Nephron (organoid): Measurements from ENCODE around the gene CIDEB.

Experiments used
- H3K27ac Mint-ChIP-seq, 3 experiments: 2 replicates each; pipeline ENCODE4 v1.8.0; 2020; ENCODE audit warnings: mixed read lengths in 3 of 3, mild to moderate bottlenecking in 2 of 3, moderate library complexity in 1 of 3
- H3K27me3 Mint-ChIP-seq: 2 replicates; pipeline ENCODE4 v1.8.0; 2021; ENCODE audit warnings: low read depth, mild to moderate bottlenecking, moderate library complexity, mixed read lengths
- H3K36me3 Mint-ChIP-seq: 2 replicates; pipeline ENCODE4 v1.8.0; 2020; ENCODE audit warnings: low read depth, mixed read lengths
- H3K4me1 Mint-ChIP-seq: 2 replicates; pipeline ENCODE4 v1.8.0; 2020; ENCODE audit warnings: mixed read lengths
- H3K4me3 Mint-ChIP-seq, 3 experiments: 2 replicates each; pipeline ENCODE4 v1.8.0; 2020; ENCODE audit warnings: mild to moderate bottlenecking in 3 of 3, mixed read lengths in 3 of 3, moderate library complexity in 2 of 3
- H3K9me3 Mint-ChIP-seq: 2 replicates; pipeline ENCODE4 v1.8.0; 2020; ENCODE audit warnings: mixed read lengths
- TF ChIP-seq, protein P1 (sequence below), 3 experiments: fragments of 200-600 bp; sonication (generic); IDR thresholded peaks; one replicate each; pipeline ENCODE4 v1.5.0; 2021; ENCODE audit warnings: antibody characterized with exemption in 3 of 3; ENCODE audit not compliant: unreplicated experiment in 3 of 3

Gene CIDEB

DNA sequence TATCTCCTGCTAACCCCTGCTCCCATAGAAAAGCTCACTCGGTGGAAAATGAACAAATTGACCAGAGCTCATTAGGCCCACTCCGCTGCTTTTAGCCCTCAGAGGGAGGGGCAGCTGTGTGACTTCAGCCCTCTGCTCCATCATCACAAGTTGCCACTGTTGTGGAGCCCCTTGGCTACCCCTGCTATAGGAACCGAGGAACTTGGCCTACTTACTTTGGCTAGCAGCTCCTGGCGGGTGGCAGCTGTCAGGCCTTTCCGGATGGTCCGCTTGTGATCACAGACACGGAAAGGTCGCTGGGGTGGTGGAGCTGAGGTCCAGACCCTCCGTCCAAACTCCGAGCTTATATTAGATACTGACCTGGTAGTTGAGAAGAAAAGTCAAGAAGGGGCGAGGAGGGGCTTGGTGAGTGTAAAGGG lies 612 bp downstream of the CIDEB start:
- peaks cover 51% of the 10 kb centered on the region for H3K36me3 Mint-ChIP-seq
- no peaks in the 10 kb centered on the region for H3K9me3 Mint-ChIP-seq
- no peaks in the 10 kb centered on the region for H3K27me3 Mint-ChIP-seq
- TF ChIP-seq, protein P1, sequence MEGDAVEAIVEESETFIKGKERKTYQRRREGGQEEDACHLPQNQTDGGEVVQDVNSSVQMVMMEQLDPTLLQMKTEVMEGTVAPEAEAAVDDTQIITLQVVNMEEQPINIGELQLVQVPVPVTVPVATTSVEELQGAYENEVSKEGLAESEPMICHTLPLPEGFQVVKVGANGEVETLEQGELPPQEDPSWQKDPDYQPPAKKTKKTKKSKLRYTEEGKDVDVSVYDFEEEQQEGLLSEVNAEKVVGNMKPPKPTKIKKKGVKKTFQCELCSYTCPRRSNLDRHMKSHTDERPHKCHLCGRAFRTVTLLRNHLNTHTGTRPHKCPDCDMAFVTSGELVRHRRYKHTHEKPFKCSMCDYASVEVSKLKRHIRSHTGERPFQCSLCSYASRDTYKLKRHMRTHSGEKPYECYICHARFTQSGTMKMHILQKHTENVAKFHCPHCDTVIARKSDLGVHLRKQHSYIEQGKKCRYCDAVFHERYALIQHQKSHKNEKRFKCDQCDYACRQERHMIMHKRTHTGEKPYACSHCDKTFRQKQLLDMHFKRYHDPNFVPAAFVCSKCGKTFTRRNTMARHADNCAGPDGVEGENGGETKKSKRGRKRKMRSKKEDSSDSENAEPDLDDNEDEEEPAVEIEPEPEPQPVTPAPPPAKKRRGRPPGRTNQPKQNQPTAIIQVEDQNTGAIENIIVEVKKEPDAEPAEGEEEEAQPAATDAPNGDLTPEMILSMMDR (IDR thresholded peaks at IDR 0.05; ENCODE audit: unreplicated experiment in 3 of 3): no peak
- H3K4me1 Mint-ChIP-seq: peaks cover 5% of the 10 kb centered on the region
- H3K27ac Mint-ChIP-seq: peak overlapping the region; percentile 39 to 90 (median 45)
- peak overlapping the region in 2 of 3 experiments; percentile 5 to 65 for H3K4me3 Mint-ChIP-seq

DNA sequence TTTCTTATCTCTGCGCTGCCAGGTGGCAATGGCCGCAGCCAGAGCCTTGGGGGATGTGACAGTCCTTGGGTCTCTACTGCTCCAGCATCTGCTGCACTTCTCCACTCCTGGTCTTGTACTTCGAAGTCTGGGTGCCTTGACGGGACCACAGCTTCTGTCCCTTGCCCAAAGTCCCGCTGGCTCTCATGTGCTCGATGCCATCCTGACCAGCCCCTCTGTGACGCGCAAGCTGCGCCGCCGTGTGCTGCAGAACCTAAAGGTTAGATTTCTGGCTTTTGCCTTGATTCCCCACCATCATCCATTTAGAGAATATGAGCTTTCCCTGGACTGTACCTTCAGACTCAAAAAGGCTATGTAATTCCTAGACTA lies 3.8 kb downstream of the CIDEB start:
- peaks cover 19% of the 10 kb centered on the region for H3K4me1 Mint-ChIP-seq
- H3K36me3 Mint-ChIP-seq: peaks cover 55% of the 10 kb centered on the region
- no peak overlapping the region for H3K27ac Mint-ChIP-seq
- no peaks in the 10 kb centered on the region for H3K27me3 Mint-ChIP-seq
- TF ChIP-seq, protein P1 (IDR thresholded peaks at IDR 0.05; ENCODE audit: unreplicated experiment in 3 of 3): no peak
- no peaks in the 10 kb centered on the region for H3K9me3 Mint-ChIP-seq
- no peak overlapping the region for H3K4me3 Mint-ChIP-seq

DNA sequence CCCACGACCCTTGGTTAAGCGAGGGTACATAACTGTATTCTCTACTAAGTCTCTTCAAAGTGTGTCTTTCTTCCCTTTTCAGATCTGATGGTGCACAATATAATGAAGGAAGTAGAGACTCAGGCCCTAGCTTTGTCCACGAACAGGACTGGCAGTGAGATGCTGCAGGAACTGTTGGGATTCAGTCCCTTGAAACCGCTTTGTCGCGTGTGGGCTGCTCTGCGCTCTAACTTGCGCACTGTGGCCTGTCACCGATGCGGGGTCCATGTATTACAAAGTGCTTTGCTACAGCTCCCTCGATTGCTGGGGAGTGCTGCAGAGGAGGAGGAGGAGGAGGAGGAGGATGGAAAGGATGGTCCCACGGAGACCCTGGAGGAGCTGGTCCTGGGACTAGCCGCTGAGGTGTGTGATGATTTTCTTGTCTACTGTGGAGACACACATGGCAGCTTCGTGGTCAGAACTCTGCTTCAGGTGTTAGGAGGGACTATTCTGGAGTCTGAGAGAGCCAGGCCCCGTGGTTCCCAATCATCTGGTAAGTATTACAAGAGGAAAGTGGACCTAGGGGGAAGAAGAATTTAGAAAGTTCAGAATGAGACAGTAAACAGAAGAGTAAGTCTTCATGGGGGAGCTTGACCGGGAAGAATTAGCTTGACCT lies 7.3 kb downstream of the CIDEB start:
- Mint-ChIP-seq H3K4me1 (peaks cover 24% of the 10 kb centered on the region), H3K4me3 (peak overlapping the region; percentile 95 to 98 (median 95)), H3K27me3 (no peaks in the 10 kb centered on the region), H3K27ac (peak overlapping the region in 2 of 3 experiments; percentile 45 to 86), H3K9me3 (no peaks in the 10 kb centered on the region), H3K36me3 (peaks cover 41% of the 10 kb centered on the region)
- TF ChIP-seq, protein P1 (IDR thresholded peaks at IDR 0.05; ENCODE audit: unreplicated experiment in 3 of 3): no peak

DNA sequence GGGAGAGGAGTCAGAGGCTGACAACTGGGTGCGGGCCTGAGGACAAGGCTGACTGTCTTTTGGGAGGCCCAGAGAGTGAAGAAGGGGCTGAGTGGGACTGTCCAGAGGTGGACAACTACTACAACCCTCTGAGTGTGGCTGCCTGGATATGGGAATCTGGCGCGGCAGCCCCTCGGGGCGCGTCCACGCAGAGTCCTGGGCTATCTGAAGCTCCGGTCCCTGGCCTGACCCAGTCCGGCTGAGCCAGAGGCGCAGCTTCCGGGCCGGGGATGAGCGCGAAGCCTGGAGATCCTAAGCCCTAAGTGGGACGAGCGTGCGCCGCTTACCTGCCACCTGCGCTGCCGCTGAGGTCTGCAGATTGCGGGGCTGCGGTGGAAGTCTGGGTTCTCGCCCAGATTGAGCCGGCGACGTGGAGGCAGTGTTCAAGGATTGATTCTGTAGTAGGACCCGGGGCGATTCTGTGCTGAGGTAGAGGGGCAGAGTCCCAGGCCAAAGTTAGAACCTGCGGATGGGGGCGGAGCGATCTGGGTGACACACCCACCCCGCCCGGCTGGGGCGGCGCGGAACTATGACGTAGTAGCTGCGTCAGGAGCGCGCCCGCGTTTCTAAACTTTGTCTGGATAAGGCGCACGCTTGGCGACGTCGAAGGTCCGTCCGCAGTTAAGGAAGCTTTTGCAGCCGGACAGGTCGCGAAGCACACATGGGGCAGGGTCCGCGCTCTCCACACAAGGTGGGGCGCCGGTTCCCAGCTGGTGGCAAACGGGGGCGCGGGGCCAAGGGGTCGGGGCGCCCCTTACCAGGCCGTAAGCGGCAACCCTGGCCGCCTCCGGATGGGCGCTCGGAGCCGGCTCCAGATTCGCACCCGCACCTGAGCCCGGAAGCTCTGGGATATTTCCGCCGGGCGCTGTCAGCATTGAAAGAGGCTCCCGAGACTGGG lies 8.3 kb downstream of the CIDEB start, which contains the start of the genes DHRS1 and NOP9:
DHRS1 (minus strand) TSS at position 526 of the 937 bp plus-strand sequence. CDS start 674 bp downstream, outside the sequence.
NOP9 (plus strand) TSS at position 596 of the 937 bp plus-strand sequence; CDS start at position 701, 105 bp downstream.
- no peaks in the 10 kb centered on the region for H3K9me3 Mint-ChIP-seq
- H3K36me3 Mint-ChIP-seq: peaks cover 38% of the 10 kb centered on the region
- peaks cover 24% of the 10 kb centered on the region for H3K4me1 Mint-ChIP-seq
- no peaks in the 10 kb centered on the region for H3K27me3 Mint-ChIP-seq
- peak within 1 kb of the TSS; percentile 78 to 94 (median 86) for H3K27ac Mint-ChIP-seq
- peak within 1 kb of the TSS; percentile 95 to 98 (median 95) for H3K4me3 Mint-ChIP-seq
- TF ChIP-seq, protein P1 (IDR thresholded peaks at IDR 0.05; ENCODE audit: unreplicated experiment in 3 of 3): no peak

DNA sequence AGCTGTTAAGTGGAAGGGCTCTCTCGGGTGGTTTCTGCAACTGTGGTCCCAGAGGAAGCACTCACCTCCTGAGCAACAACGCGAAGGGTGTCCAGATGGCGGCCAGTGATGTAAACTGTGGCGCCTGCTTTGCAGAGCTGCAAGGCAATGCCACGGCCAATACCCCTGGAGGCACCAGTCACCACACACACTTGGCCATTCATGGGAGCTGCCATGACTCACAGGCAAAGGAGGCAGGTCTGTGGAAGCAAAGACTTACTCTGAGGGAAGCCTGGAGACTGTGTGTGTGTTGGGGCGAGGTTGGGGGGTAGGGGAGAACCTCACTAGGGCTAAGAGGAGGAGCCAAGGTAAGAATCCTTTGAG lies 8.9 kb downstream of the CIDEB start:
- Mint-ChIP-seq H3K4me1 (peaks cover 24% of the 10 kb centered on the region), H3K36me3 (peaks cover 33% of the 10 kb centered on the region), H3K4me3 (peak overlapping the region; percentile 95 to 98 (median 95)), H3K27me3 (no peaks in the 10 kb centered on the region), H3K9me3 (no peaks in the 10 kb centered on the region), H3K27ac (peak overlapping the region; percentile 78 to 94 (median 86))
- TF ChIP-seq, protein P1 (IDR thresholded peaks at IDR 0.05; ENCODE audit: unreplicated experiment in 3 of 3): no peak
